ENCODE data around the gene CALML5. TPM values are rescaled to one million over a fixed set of nuclear protein-coding genes. Genes with fewer than 3 reads are reported as not detected.
A peak's percentile ranks its signal among the peaks of the same experiment; 100 is the strongest.

The CALML5 gene
- total RNA-seq, 4 donors from 2014 or later, result not detected

DNA sequence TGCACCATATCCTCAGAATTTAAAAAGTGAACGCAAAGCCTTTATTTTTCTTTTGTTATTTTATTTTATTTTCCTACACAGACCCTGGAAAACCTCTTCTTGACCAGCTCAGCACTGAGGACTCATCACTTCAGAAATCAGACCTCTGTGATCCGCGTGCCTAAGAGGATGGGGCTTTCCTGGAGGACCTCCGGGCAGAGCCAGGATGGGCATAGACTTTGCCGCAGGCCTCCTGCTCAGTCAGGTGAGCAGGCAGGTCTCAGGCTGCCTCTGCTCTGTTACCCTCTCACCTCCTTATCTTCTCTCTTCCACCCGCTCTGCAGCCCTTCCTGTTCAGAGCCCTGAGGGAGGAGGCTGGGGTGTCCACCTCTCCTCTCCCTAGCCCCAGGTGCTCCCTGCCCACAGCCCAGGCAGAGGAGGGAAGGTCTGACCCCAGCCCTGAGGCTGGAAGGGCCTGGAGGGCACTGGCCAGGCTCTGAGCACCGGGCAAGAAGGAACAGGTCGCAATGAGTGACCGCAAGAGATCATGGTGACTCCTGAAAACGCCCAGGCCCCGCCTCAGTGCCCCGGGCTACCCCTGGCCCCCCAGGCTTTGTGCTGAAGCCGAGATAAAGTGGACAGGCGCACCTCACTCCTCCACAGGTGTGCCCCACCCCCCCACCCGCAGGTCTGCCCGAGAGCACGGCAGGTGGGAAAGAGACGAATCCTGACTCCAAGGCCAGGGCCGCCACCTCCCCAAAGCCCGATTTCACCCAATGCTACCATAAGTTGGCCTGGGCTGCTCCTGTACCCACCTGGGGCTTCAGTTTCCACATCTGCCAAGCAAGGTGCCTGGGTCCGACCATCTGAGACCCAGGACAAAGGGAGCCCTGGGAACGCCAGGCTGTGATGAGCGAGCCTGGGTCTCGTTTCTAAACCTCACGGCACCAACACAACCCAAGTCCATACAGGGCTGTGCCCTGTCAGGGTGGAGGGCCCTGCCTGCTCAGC is 2.8 kb downstream of the CALML5 start:
- DNase-seq, result peak in 2 of 3 donors; percentile 31 to 32
- no peak overlapping the region for H3K4me3 ChIP-seq
- no peaks in the 10 kb centered on the region for H3K4me1 ChIP-seq
- no peaks in the 10 kb centered on the region for H3K27me3 ChIP-seq
- TF ChIP-seq, protein P1, sequence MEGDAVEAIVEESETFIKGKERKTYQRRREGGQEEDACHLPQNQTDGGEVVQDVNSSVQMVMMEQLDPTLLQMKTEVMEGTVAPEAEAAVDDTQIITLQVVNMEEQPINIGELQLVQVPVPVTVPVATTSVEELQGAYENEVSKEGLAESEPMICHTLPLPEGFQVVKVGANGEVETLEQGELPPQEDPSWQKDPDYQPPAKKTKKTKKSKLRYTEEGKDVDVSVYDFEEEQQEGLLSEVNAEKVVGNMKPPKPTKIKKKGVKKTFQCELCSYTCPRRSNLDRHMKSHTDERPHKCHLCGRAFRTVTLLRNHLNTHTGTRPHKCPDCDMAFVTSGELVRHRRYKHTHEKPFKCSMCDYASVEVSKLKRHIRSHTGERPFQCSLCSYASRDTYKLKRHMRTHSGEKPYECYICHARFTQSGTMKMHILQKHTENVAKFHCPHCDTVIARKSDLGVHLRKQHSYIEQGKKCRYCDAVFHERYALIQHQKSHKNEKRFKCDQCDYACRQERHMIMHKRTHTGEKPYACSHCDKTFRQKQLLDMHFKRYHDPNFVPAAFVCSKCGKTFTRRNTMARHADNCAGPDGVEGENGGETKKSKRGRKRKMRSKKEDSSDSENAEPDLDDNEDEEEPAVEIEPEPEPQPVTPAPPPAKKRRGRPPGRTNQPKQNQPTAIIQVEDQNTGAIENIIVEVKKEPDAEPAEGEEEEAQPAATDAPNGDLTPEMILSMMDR (IDR thresholded peaks at IDR 0.05), result no peak
- TF ChIP-seq POLR2A (IDR thresholded peaks at IDR 0.05), result no peak
- no peaks in the 10 kb centered on the region for H3K36me3 ChIP-seq
- H3K9me3 ChIP-seq, result no peaks in the 10 kb centered on the region
- no peak overlapping the region for H3K27ac ChIP-seq

DNA sequence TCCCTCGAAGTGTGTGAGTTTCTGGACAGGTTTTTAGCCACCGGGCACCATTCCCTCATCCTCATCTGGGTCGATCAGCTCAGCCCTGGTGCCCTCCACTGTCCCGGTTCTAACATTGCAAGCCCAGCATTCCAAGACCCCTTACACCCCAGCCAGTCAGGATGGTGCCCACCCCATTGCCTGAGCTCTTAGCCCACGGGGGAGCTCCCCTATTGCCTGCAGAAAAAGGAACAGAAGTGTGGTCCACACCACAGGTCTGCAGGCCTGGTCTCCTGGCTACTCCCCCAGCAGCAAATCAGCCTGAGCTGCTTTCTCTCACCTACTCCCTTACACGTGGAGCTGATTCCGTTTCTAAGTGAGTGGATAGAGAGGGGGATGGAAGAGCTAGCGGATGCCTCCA is 4.8 kb downstream of the CALML5 start:
- Histone ChIP-seq H3K27me3 (no peaks in the 10 kb centered on the region), H3K36me3 (no peaks in the 10 kb centered on the region), H3K4me1 (no peaks in the 10 kb centered on the region), H3K9me3 (no peaks in the 10 kb centered on the region), H3K27ac (no peak overlapping the region), H3K4me3 (no peak overlapping the region)
- DNase-seq, result no peak
- TF ChIP-seq POLR2A (IDR thresholded peaks at IDR 0.05), result no peak
- TF ChIP-seq, protein P1 (IDR thresholded peaks at IDR 0.05), result no peak

- TF ChIP-seq POLR2A (IDR thresholded peaks at IDR 0.05), result no peak
- TF ChIP-seq, protein P1 (IDR thresholded peaks at IDR 0.05), result no peak
- Histone ChIP-seq H3K27ac (no peak overlapping the region), H3K27me3 (no peaks in the 10 kb centered on the region), H3K4me1 (no peaks in the 10 kb centered on the region), H3K36me3 (no peaks in the 10 kb centered on the region), H3K9me3 (no peaks in the 10 kb centered on the region), H3K4me3 (no peak overlapping the region)
- peak in 1 of 3 donors; percentile 15 for DNase-seq
Observed at GRCh38 chr10:5493691-5494090, 5.7 kb downstream of the CALML5 start.

- no peaks in the 10 kb centered on the region for H3K27me3 ChIP-seq
- no peaks in the 10 kb centered on the region for H3K36me3 ChIP-seq
- no peak overlapping the region for H3K4me3 ChIP-seq
- H3K27ac ChIP-seq, result no peak overlapping the region
- H3K9me3 ChIP-seq, result no peaks in the 10 kb centered on the region
- TF ChIP-seq POLR2A (IDR thresholded peaks at IDR 0.05), result no peak
- TF ChIP-seq, protein P1 (IDR thresholded peaks at IDR 0.05), result no peak
- DNase-seq, result peak in 1 of 3 donors; percentile 42
- no peaks in the 10 kb centered on the region for H3K4me1 ChIP-seq
Observed at GRCh38 chr10:5492929-5493576, 6.3 kb downstream of the CALML5 start.

DNA sequence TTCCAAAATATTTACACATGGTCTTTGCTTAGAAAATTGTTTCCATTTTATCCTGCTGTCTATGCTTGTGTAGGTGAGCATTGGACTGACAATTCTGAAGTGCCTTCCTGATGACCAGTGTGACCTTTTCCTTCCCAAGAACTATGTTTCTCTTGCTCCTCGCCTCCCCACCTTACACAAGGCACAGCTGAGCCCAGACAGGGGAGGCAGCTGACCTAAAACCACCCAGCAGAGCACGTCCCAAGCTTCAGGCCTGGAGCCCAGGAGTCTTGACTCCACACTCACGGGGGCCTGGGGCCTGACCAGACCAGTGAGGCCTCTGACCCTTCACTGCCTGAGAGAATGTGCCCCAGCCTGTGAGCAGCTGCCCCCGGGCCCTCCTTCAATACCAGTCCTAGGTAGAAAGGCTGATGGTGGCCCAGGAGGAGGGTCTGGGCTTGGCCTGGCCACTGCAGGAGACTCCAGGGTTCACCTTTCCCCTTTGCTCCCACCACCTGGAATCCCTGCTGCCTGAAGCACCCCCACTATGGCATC is 7.0 kb downstream of the CALML5 start:
- no peaks in the 10 kb centered on the region for H3K36me3 ChIP-seq
- no peaks in the 10 kb centered on the region for H3K4me1 ChIP-seq
- H3K27ac ChIP-seq, result no peak overlapping the region
- H3K9me3 ChIP-seq, result no peaks in the 10 kb centered on the region
- TF ChIP-seq, protein P1 (IDR thresholded peaks at IDR 0.05), result no peak
- TF ChIP-seq POLR2A (IDR thresholded peaks at IDR 0.05), result no peak
- H3K27me3 ChIP-seq, result no peaks in the 10 kb centered on the region
- DNase-seq, result peak in 1 of 3 donors; percentile 24
- H3K4me3 ChIP-seq, result no peak overlapping the region

Measured in Peyer's patch (tissue), 4 donors.